SH-SY5Y (cell line): Measurements from ENCODE around the gene PRMT1.

Source experiments
- GATA2 ChIP-seq: IDR thresholded peaks from 2 replicates; pipeline ENCODE4 v1.6.1; 2011; ENCODE audit warnings: mild to moderate bottlenecking, low read depth, low read length
- GATA3 ChIP-seq: IDR thresholded peaks from 2 replicates; pipeline ENCODE4 v1.6.1; 2011; ENCODE audit warnings: low read depth, mild to moderate bottlenecking, low read length, moderate library complexity

GRCh38 chr19:49632576-49632975, 44.5 kb upstream of the PRMT1 start:
- TF ChIP-seq GATA2 (no peak), GATA3 (no peak)
